GM12878 (cell line): ENCODE results near the gene CD9. TPM values are rescaled to one million over a fixed set of nuclear protein-coding genes. Genes with fewer than 3 reads are reported as not detected.

ENCODE experiments used
- ATAC-seq: fragments of 200-7000 bp; cut with Tn5 transposase; 3 replicates; pipeline ENCODE4 v1.9.1; 2020; ENCODE audit warnings: mild to moderate bottlenecking, moderate library complexity
- BruUV-seq: library from RNA; stranded (reverse); fragments of 400-500 nt; replicated peaks from 2 replicates; lab custom pipeline; 2021; lab: Mats Ljungman, UMichigan
- CTCF ChIA-PET: fragments of 300-600 bp; sonication (Branson Sonifier 250); formaldehyde crosslinking; extraction: SDS; loops from one replicate; lab custom pipeline; 2021; ENCODE audit warnings: inconsistent platforms; lab: Yijun Ruan, JAX
- POLR2A ChIA-PET: fragments of 350-600 bp; formaldehyde crosslinking; extraction: SDS; loops from one replicate; lab custom pipeline; 2021; ENCODE audit warnings: inconsistent platforms; lab: Charles Lee
- RAD21 ChIA-PET: fragments of 300-600 bp; sonication (Branson Sonifier 250); formaldehyde crosslinking; loops from one replicate; lab custom pipeline; 2023; ENCODE audit warnings: antibody characterized with exemption; ENCODE audit not compliant: unreplicated experiment; lab: Charles Lee
- SMC1A ChIA-PET: fragments of 300-600 bp; sonication (Branson Sonifier 250); formaldehyde crosslinking; loops from one replicate; lab custom pipeline; 2023; ENCODE audit not compliant: unreplicated experiment, uncharacterized antibody; lab: Charles Lee
- DNase-seq: peaks from one replicate; pipeline ENCODE4 v3.0.0-alpha.2; 2011; ENCODE audit warnings: low read depth, low spot score
- FAIRE-seq: peaks from 3 replicates; lab custom pipeline; 2011; peaks lifted over from hg19 to GRCh38; lab: Jason Lieb, UNC
- H2AFZ ChIP-seq: 2 replicates; pipeline ENCODE4 v1.6.0; 2011; ENCODE audit warnings: low read depth, low read length, control low read depth; ENCODE audit not compliant: control insufficient read depth
- H3K27ac ChIP-seq: 2 replicates; pipeline ENCODE4 v1.5.1; 2011; ENCODE audit warnings: control low read depth; ENCODE audit not compliant: control insufficient read depth, insufficient read depth
- H3K27me3 ChIP-seq, 2 experiments: replicated peaks in 1 of 2; 2 replicates each; pipeline versions ENCODE4 v1.6.0 to v1.6.1; 2011; ENCODE audit warnings: low read length in 1 of 2; ENCODE audit not compliant: control insufficient read depth in 2 of 2, insufficient read depth in 2 of 2
- H3K36me3 ChIP-seq, 2 experiments: 2 replicates each; pipeline ENCODE4 v1.5.1; 2011; ENCODE audit warnings: low read length in 1 of 2; ENCODE audit not compliant: control insufficient read depth in 2 of 2, insufficient read depth in 2 of 2
- H3K4me1 ChIP-seq: 2 replicates; pipeline ENCODE4 v1.6.1; 2011; ENCODE audit warnings: mild to moderate bottlenecking, low read length, moderate library complexity, mixed read lengths; ENCODE audit not compliant: control insufficient read depth, insufficient read depth
- H3K4me2 ChIP-seq: 2 replicates; pipeline ENCODE4 v1.6.0; 2011; ENCODE audit warnings: control low read depth; ENCODE audit not compliant: control insufficient read depth, insufficient read depth
- H3K4me3 ChIP-seq: fragments of 200-600 bp; sonication (generic); 2 replicates; pipeline ENCODE4 v1.5.1; 2016
- H3K79me2 ChIP-seq: 2 replicates; pipeline ENCODE4 v1.6.0; 2011; ENCODE audit warnings: low read length; ENCODE audit not compliant: control insufficient read depth, insufficient read depth
- H3K9ac ChIP-seq: 2 replicates; pipeline ENCODE4 v1.8.0; 2011; ENCODE audit warnings: low read length, control low read depth, mixed read lengths; ENCODE audit not compliant: control insufficient read depth, insufficient read depth
- H3K9me3 ChIP-seq: replicated peaks from 3 replicates; pipeline ENCODE4 v1.5.1; 2011; ENCODE audit warnings: mild to moderate bottlenecking, low read length; ENCODE audit not compliant: control insufficient read depth, insufficient read depth
- H4K20me1 ChIP-seq: 2 replicates; pipeline ENCODE4 v1.6.0; 2011; ENCODE audit not compliant: control insufficient read depth, insufficient read depth
- BMI1 ChIP-seq: fragments of 450-650 bp; IDR thresholded peaks from 2 replicates; pipeline ENCODE4 v1.6.1; 2016; ENCODE audit warnings: mild to moderate bottlenecking, moderate library complexity, borderline replicate concordance
- CHD2 ChIP-seq: IDR thresholded peaks from 2 replicates; pipeline ENCODE4 v1.6.1; 2011; ENCODE audit warnings: low read depth, low read length, improper control_type of control experiment, borderline replicate concordance
- E2F4 ChIP-seq: IDR thresholded peaks from 2 replicates; pipeline ENCODE4 v1.6.1; 2012; ENCODE audit warnings: low read depth, low read length, improper control_type of control experiment
- EP300 ChIP-seq, 2 experiments: fragments of 150-350 bp in 1 of 2; IDR thresholded peaks; 2 replicates each; pipeline ENCODE4 v1.6.1; 2011 to 2012; ENCODE audit warnings: low read depth in 2 of 2, low read length in 2 of 2, borderline replicate concordance in 1 of 2, improper control_type of control experiment in 1 of 2, inconsistent platforms in 1 of 2; ENCODE audit not compliant: control insufficient read depth in 1 of 2
- ESRRA ChIP-seq: IDR thresholded peaks from 2 replicates; pipeline ENCODE4 v1.6.1; 2012; ENCODE audit warnings: mild to moderate bottlenecking, low read length, improper control_type of control experiment
- FOXK2 ChIP-seq: fragments of 450-650 bp; IDR thresholded peaks from 2 replicates; pipeline ENCODE4 v1.6.1; 2017; ENCODE audit warnings: mild to moderate bottlenecking, moderate library complexity
- HDAC2 ChIP-seq: fragments of 200-600 bp; sonication (generic); IDR thresholded peaks from 2 replicates; pipeline ENCODE4 v1.6.1; 2017
- IKZF1 ChIP-seq: fragments of 450-650 bp; conservative IDR thresholded peaks from 2 replicates; pipeline ENCODE4 v1.6.1; 2017; ENCODE audit warnings: antibody characterized with exemption, mild to moderate bottlenecking
- PAX5 ChIP-seq: IDR thresholded peaks from 2 replicates; pipeline ENCODE4 v1.6.1; 2011; ENCODE audit warnings: low read depth, low read length, borderline replicate concordance
- PKNOX1 ChIP-seq: fragments of 450-650 bp; IDR thresholded peaks from 2 replicates; pipeline ENCODE4 v1.6.1; 2016; ENCODE audit warnings: mild to moderate bottlenecking
- TAF1 ChIP-seq: IDR thresholded peaks from 2 replicates; pipeline ENCODE4 v1.6.1; 2011; ENCODE audit warnings: mild to moderate bottlenecking, low read depth, low read length, borderline replicate concordance
- ZZZ3 ChIP-seq: IDR thresholded peaks from 2 replicates; pipeline ENCODE4 v1.6.1; 2011; ENCODE audit warnings: low read depth; ENCODE audit not compliant: control insufficient read depth, insufficient read length
- WGBS: methylation state at CpG from one replicate; pipeline ENCODE4 v1.1.6; 2016; ENCODE audit warnings: low lambda C conversion rate; ENCODE audit not compliant: insufficient replicate concordance, insufficient coverage; ENCODE audit errors: missing lambda C conversion rate; 5-methylcytosine and 5-hydroxymethylcytosine counted together
- in situ Hi-C: fragments of 300-500 bp; cut with MboI; formaldehyde crosslinking; loops from 9 replicates; pipeline ENCODE4 v1.14.3; 2018; ENCODE audit warnings: mixed read lengths
- intact Hi-C: fragments of 100-400 bp; cut with micrococcal nuclease; formaldehyde crosslinking; loops from one replicate; pipeline ENCODE4 v1.14.2; 2022; ENCODE audit not compliant: unreplicated experiment
- polyA plus RNA-seq, 11 experiments: library from polyadenylated mRNA; depleted of rRNA in 4 of 11; unstranded in 6 of 11; stranded (reverse) in 5 of 11; fragments of >200 nt; fragmentation: Nextera tagmentation in 4 of 11; fragmentation: Illumina TruSeq in 1 of 11; extraction: Ambion mirVana in 4 of 11; extraction: Trizol in 1 of 11; gene quantifications; 1 replicate in 1 of 11; 2 replicates in 10 of 11; pipeline versions ENCODE4 v1.2.1 to v1.2.3, GENCODE V29; 2011 to 2016; ENCODE audit warnings: inconsistent platforms in 2 of 11, missing spikeins in 2 of 11, low read depth in 1 of 11
- total RNA-seq, 4 experiments: library from RNA; depleted of rRNA in 3 of 4; stranded (reverse); fragments of >200 nt in 3 of 4; fragmentation: Illumina TruSeq in 1 of 4; extraction: Trizol in 1 of 4; gene quantifications; 2 replicates each; pipeline versions ENCODE4 v1.2.1 to v1.2.3, GENCODE V29; 2013 to 2021

Gene CD9
- total and polyA plus RNA-seq, 10 of the 15 experiments (the other 5 are each of a cell fraction or from before 2014, with no cell fraction given): 4.8 to 29.9 (median 9.7) TPM

GRCh38 chr12:6185961-6186827 is 14.0 kb upstream of the CD9 start:
- peaks cover 12% of the 10 kb centered on the region for H3K4me1 ChIP-seq
- 52% methylated on average over 13 of the region's 13 CpGs for WGBS
- H3K79me2 ChIP-seq: no peaks in the 10 kb centered on the region
- BruUV-seq: no TSS peak
- H3K9me3 ChIP-seq: no peaks in the 10 kb centered on the region; the same call in 2 of the 3 replicates
- FAIRE-seq (no peak), DNase-seq (no peak), ATAC-seq (no peak)
- no peak for TF ChIP-seq HDAC2
- in situ Hi-C loops (no loop called here), intact Hi-C loops (no loop called here)
- H4K20me1 ChIP-seq: no peaks in the 10 kb centered on the region
- ChIA-PET POLR2A (no interaction called here), SMC1A (interaction anchor here (1.3 kb wide), 1 partner anchor 14 kb away, joined by 3 read pairs; no protein-coding TSS in a partner anchor), RAD21 (no interaction called here), CTCF (no interaction called here)
- no peak overlapping the region for H3K4me3 ChIP-seq
- no peak overlapping the region for H2AFZ ChIP-seq
- H3K4me2 ChIP-seq: no peak overlapping the region
- H3K9ac ChIP-seq: no peak overlapping the region
- no peak overlapping the region for H3K27ac ChIP-seq
- no peaks in the 10 kb centered on the region for H3K36me3 ChIP-seq
- peaks cover 3 to 4% of the 10 kb centered on the region in 2 experiments for H3K27me3 ChIP-seq

GRCh38 chr12:6187948-6188793 is 12.0 kb upstream of the CD9 start:
- ChIA-PET SMC1A (interaction anchor here (2.0 kb wide), 1 partner anchor 96 kb away, joined by 5 read pairs; no protein-coding TSS in a partner anchor), RAD21 (no interaction called here), POLR2A (no interaction called here), CTCF (interaction anchor here (1.3 kb wide), 1 partner anchor 7 kb away, joined by 3 read pairs; no protein-coding TSS in a partner anchor)
- Histone ChIP-seq H3K9me3 (no peaks in the 10 kb centered on the region), H3K27ac (no peak overlapping the region), H3K4me3 (no peak overlapping the region), H2AFZ (no peak overlapping the region), H3K9ac (no peak overlapping the region), H3K4me2 (no peak overlapping the region), H3K79me2 (no peaks in the 10 kb centered on the region), H4K20me1 (no peaks in the 10 kb centered on the region), H3K36me3 (no peaks in the 10 kb centered on the region), H3K27me3 (peaks cover 3 to 4% of the 10 kb centered on the region in 2 experiments; a peak in 3 of 4 replicates), H3K4me1 (peaks cover 6% of the 10 kb centered on the region)
- in situ Hi-C loops: no loop called here
- 27% methylated on average over 8 of the region's 8 CpGs for WGBS
- TF ChIP-seq CHD2 (no peak), ZZZ3 (no peak), EP300 (IDR thresholded peaks at IDR 0.05; ENCODE audit: borderline replicate concordance in 1 of 2, control insufficient read depth in 1 of 2, low read depth in 2 of 2, low read length in 2 of 2) (no peak), BMI1 (peak; percentile 50; the same call in 1 of the 2 replicates), PAX5 (no peak), ESRRA (no peak), FOXK2 (no peak), TAF1 (no peak), E2F4 (no peak), PKNOX1 (peak; percentile 40; the same call in 1 of the 2 replicates), IKZF1 (no peak)
- peak; percentile 58 for ATAC-seq
- BruUV-seq: no TSS peak
- no peak for FAIRE-seq
- no peak for DNase-seq
- intact Hi-C loops: no loop called here
